ENCODE measurements around the gene VPS13A. TPM values are rescaled to one million over a fixed set of nuclear protein-coding genes. Genes with fewer than 3 reads are reported as not detected.

The VPS13A gene
- total RNA-seq, 4 donors from 2014 or later: 45.9 to 77.0 (median 53.5) TPM

DNA sequence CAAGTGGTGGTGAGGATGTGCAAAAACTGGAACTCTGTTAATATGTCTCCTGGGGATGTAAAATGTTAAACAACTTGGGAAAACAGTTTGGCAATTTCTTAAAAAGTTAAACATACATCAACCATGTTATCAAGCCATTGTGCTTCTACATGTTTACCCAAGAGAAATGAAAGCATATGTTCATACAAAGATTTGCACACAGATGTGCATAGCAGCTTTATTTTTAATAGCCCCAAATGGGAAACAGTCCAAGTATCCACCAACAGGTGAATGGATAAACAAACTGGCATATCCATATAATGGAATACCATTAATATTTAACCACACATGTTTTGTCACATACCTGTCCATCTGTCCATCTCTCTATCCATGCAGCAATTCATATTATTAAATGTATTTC lies 6.2 kb downstream of the VPS13A start:
- Histone ChIP-seq H3K9me3 (no peaks in the 10 kb centered on the region), H3K27ac (no peak overlapping the region), H3K4me1 (peaks cover 7% of the 10 kb centered on the region in 2 donors), H3K27me3 (no peaks in the 10 kb centered on the region), H3K36me3 (no peaks in the 10 kb centered on the region), H3K4me3 (replicated peaks in 1 of 3) (no peak overlapping the region)
- intact Hi-C loops (cut with DNase I): no loop called here
- no peak for DNase-seq
- TF ChIP-seq, protein P1, sequence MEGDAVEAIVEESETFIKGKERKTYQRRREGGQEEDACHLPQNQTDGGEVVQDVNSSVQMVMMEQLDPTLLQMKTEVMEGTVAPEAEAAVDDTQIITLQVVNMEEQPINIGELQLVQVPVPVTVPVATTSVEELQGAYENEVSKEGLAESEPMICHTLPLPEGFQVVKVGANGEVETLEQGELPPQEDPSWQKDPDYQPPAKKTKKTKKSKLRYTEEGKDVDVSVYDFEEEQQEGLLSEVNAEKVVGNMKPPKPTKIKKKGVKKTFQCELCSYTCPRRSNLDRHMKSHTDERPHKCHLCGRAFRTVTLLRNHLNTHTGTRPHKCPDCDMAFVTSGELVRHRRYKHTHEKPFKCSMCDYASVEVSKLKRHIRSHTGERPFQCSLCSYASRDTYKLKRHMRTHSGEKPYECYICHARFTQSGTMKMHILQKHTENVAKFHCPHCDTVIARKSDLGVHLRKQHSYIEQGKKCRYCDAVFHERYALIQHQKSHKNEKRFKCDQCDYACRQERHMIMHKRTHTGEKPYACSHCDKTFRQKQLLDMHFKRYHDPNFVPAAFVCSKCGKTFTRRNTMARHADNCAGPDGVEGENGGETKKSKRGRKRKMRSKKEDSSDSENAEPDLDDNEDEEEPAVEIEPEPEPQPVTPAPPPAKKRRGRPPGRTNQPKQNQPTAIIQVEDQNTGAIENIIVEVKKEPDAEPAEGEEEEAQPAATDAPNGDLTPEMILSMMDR (IDR thresholded peaks at IDR 0.05): no peak
- TF ChIP-seq POLR2A (IDR thresholded peaks at IDR 0.05): no peak

DNA sequence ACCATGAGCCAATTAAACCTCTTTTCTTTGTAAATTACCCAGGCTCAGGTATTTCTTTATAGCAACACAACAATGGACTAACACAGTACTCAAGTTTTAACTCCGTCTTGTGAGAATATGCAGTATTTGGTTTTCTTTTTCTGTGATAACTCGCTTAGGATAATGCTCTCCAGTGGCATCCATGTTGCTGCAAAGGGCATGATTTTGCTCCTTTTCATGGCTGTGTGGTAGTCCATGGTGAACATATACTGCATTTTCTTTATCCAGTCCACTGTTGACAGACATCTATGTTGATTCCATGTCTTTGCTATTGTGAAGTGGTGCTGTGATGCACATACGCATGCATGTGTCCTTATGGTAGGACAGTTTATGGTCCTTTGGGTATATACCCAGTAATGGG lies 10.9 kb downstream of the VPS13A start:
- WGBS, 2 donors: 98% methylated on average over 3 of the region's 3 CpGs
- H3K4me1 ChIP-seq: peaks cover 0 to 4% of the 10 kb centered on the region in 2 donors

DNA sequence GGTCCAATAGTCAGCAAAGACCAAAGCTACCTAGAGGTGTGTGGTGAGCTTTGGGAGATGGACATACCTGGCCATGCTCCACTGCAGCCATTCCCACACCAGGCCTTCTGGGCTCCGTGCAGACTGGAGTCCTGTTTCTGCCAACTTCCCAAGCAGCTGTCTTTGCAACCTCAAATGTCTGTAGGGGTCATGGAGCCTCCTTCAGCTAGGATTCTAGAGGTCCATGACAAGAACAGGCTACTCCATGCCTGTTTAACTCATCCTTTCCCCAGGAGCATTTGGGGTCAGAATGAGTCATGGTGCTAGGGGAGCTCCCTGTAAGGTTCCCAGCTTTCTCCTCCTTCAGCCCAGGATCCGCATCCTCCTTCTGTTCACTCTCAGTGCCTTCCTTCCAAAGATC lies 17.1 kb downstream of the VPS13A start:
- no peak for DNase-seq
- no peaks in the 10 kb centered on the region for H3K9me3 ChIP-seq
- peaks cover 0 to 4% of the 10 kb centered on the region in 2 donors for H3K4me1 ChIP-seq
- 97 to 98% methylated on average over 2 of the region's 2 CpGs for WGBS, 2 donors
- TF ChIP-seq POLR2A (IDR thresholded peaks at IDR 0.05): no peak
- TF ChIP-seq, protein P1 (IDR thresholded peaks at IDR 0.05): no peak
- no peak overlapping the region for H3K4me3 ChIP-seq (replicated peaks in 1 of 3)
- intact Hi-C loops (cut with DNase I): no loop called here
- no peaks in the 10 kb centered on the region for H3K27me3 ChIP-seq
- no peaks in the 10 kb centered on the region for H3K36me3 ChIP-seq
- no peak overlapping the region for H3K27ac ChIP-seq

More for the DNA sequence above, 10.9 kb downstream of the VPS13A start:
- no peaks in the 10 kb centered on the region for H3K9me3 ChIP-seq
- TF ChIP-seq POLR2A (IDR thresholded peaks at IDR 0.05): no peak
- TF ChIP-seq, protein P1 (IDR thresholded peaks at IDR 0.05): no peak
- DNase-seq: no peak
- intact Hi-C loops (cut with DNase I): no loop called here
- H3K27me3 ChIP-seq: no peaks in the 10 kb centered on the region
- no peak overlapping the region for H3K4me3 ChIP-seq (replicated peaks in 1 of 3)
- H3K27ac ChIP-seq: no peak overlapping the region
- H3K36me3 ChIP-seq: no peaks in the 10 kb centered on the region

DNA sequence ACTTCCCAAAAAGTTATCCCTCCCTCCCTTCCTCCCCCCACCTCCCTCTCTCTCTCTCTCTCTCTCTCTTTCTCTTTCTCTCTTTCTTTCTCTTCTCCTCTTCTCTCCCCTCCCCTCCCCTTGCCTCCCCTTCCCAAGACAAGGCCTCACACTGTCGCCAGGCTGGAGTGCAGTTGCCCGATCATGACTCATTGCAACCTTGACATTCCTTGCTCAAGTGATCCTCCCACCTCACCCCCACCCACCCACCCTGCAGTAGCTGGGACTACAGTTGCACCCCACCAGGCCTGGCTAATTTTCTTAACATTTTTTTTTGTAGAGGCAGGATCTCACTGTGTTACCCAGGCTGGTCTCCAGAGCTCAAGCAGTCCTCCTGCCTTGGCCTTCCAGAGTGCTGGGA lies 32.8 kb downstream of the VPS13A start:
- WGBS, 2 donors: 90 to 97% methylated on average over 2 of the region's 2 CpGs

DNA sequence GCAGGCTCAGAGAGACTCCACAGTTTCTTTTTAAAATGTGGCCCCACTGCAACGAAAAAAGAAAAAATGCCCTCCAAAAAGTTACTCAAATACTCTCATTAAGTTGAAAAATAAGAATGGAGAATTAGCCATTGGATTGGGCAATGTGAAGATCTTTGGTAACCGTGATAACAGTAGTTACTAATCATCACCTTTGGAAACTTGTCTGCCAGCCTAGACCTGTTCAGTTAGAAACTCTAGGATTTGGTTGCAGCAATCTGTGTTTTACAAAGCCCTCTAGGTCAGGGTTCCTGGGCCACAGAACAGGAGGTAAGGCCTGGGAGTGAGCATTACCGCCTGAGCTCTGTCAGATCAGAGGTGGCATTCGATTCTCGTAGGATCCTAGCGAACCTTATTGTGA lies 34.2 kb downstream of the VPS13A start:
- WGBS, 2 donors: 94 to 96% methylated on average over 6 of the region's 6 CpGs
- H3K4me3 ChIP-seq (replicated peaks in 1 of 3): no peak overlapping the region
- no peaks in the 10 kb centered on the region for H3K9me3 ChIP-seq
- H3K4me1 ChIP-seq: no peaks in the 10 kb centered on the region
- DNase-seq: no peak
- TF ChIP-seq, protein P1 (IDR thresholded peaks at IDR 0.05): no peak
- no peak for TF ChIP-seq POLR2A (IDR thresholded peaks at IDR 0.05)
- intact Hi-C loops (cut with DNase I): no loop called here
- no peak overlapping the region for H3K27ac ChIP-seq
- peaks cover 0 to 3% of the 10 kb centered on the region in 2 donors for H3K36me3 ChIP-seq
- H3K27me3 ChIP-seq: no peaks in the 10 kb centered on the region

More for the DNA sequence above, 32.8 kb downstream of the VPS13A start:
- Histone ChIP-seq H3K4me1 (no peaks in the 10 kb centered on the region), H3K27me3 (no peaks in the 10 kb centered on the region), H3K36me3 (peaks cover 0 to 3% of the 10 kb centered on the region in 2 donors), H3K4me3 (replicated peaks in 1 of 3) (no peak overlapping the region), H3K27ac (no peak overlapping the region), H3K9me3 (no peaks in the 10 kb centered on the region)
- DNase-seq: no peak
- intact Hi-C loops (cut with DNase I): no loop called here
- TF ChIP-seq, protein P1 (IDR thresholded peaks at IDR 0.05): no peak
- TF ChIP-seq POLR2A (IDR thresholded peaks at IDR 0.05): no peak

Data from thyroid gland (tissue), 4 donors.